CD4-positive, alpha-beta T cell treated with Interleukin-12 subunit alpha and Interleukin-12 subunit beta, for 1 hour (primary cell): ENCODE results near the gene ZC2HC1C.
"Not testable (repeated sequence)": the region's sequence is repeated elsewhere in the genome, so short reads cannot be mapped to it uniquely, and the experiment has no call there.

Experiments
- DNase-seq: peaks from one replicate; pipeline ENCODE4 v3.0.0-alpha.2; 2020

The ZC2HC1C gene

GRCh38 chr14:75054421-75054820 lies 15.0 kb upstream of the ZC2HC1C start:
- no peak for DNase-seq

GRCh38 chr14:75059642-75060041 lies 9.8 kb upstream of the ZC2HC1C start:
- no peak for DNase-seq

- no peak for DNase-seq
These were observed 9.0 kb upstream of the ZC2HC1C start for GRCh38 chr14:75060420-75060819.

GRCh38 chr14:75063013-75063412 lies 6.4 kb upstream of the ZC2HC1C start:
- DNase-seq, result no peak

GRCh38 chr14:75063491-75064204 lies 5.8 kb upstream of the ZC2HC1C start, which contains the start of gene ACYP1:
Gene ACYP1, minus strand, starts transcription at chr14:75064024. Its CDS starts 471 bp downstream, at chr14:75063553.
- peak; percentile 91 for DNase-seq

GRCh38 chr14:75064205-75064567 lies 5.3 kb upstream of the ZC2HC1C start:
- no peak for DNase-seq

- no peak for DNase-seq
These were observed 2.8 kb upstream of the ZC2HC1C start for GRCh38 chr14:75066691-75067090.

GRCh38 chr14:75067212-75067611 lies 2.2 kb upstream of the ZC2HC1C start:
- no peak for DNase-seq

- DNase-seq, result not testable (repeated sequence)
These were observed 1.7 kb upstream of the ZC2HC1C start for GRCh38 chr14:75067765-75068164.

GRCh38 chr14:75068294-75069120 lies 934 bp upstream of the ZC2HC1C start:
- DNase-seq, result no peak

- no peak for DNase-seq
These were observed 337 bp downstream of the ZC2HC1C start for GRCh38 chr14:75069811-75070145.

- no peak for DNase-seq
These were observed 942 bp downstream of the ZC2HC1C start for GRCh38 chr14:75070383-75070782.

GRCh38 chr14:75077794-75078193 lies 8.4 kb downstream of the ZC2HC1C start:
- DNase-seq, result no peak

GRCh38 chr14:75079521-75079920 lies 10.1 kb downstream of the ZC2HC1C start:
- no peak for DNase-seq

GRCh38 chr14:75081660-75082229 lies 12.3 kb downstream of the ZC2HC1C start:
- no peak for DNase-seq

- no peak for DNase-seq
These were observed 13.8 kb downstream of the ZC2HC1C start for GRCh38 chr14:75083271-75083670.

GRCh38 chr14:75084513-75084912 lies 15.1 kb downstream of the ZC2HC1C start:
- no peak for DNase-seq

- DNase-seq, result no peak
These were observed 18.7 kb downstream of the ZC2HC1C start for GRCh38 chr14:75088153-75088552.

- DNase-seq, result peak; percentile 63
These were observed 19.3 kb downstream of the ZC2HC1C start for GRCh38 chr14:75088566-75089373.

- no peak for DNase-seq
These were observed 20.9 kb downstream of the ZC2HC1C start for GRCh38 chr14:75090353-75090752.

- no peak for DNase-seq
These were observed 21.8 kb downstream of the ZC2HC1C start for GRCh38 chr14:75091251-75091650.

- no peak for DNase-seq
These were observed 23.3 kb downstream of the ZC2HC1C start for GRCh38 chr14:75092698-75093097.

GRCh38 chr14:75094896-75095295 lies 25.5 kb downstream of the ZC2HC1C start:
- DNase-seq, result no peak
